B cell (primary cell): ENCODE results near the gene ZCRB1. TPM values are rescaled to one million over a fixed set of nuclear protein-coding genes. Genes with fewer than 3 reads are reported as not detected.

Experiments used
- ATAC-seq: fragments of 200-7000 bp; cut with Tn5 transposase; one replicate; pipeline ENCODE4 v1.10.0; 2021; ENCODE audit warnings: low read depth, mild to moderate bottlenecking, moderate number of reproducible peaks, moderate library complexity
- CTCF ChIA-PET: fragments of 350-600 bp; sonication (Branson Sonifier 250); formaldehyde crosslinking; loops from one replicate; lab custom pipeline; 2021; ENCODE audit warnings: antibody characterized with exemption, inconsistent platforms; lab: Charles Lee
- POLR2A ChIA-PET: fragments of 350-600 bp; sonication (Branson Sonifier 250); formaldehyde crosslinking; loops from one replicate; lab custom pipeline; 2021; ENCODE audit warnings: antibody characterized with exemption; lab: Charles Lee
- DNase-seq: peaks from one replicate; pipeline ENCODE4 v3.0.0; 2013
- H2AFZ ChIP-seq: 2 replicates; pipeline ENCODE4 v1.6.1; 2012; ENCODE audit warnings: mild to moderate bottlenecking, low read depth, low read length; ENCODE audit not compliant: insufficient read depth, poor library complexity, severe bottlenecking
- H3K27ac ChIP-seq, 2 donors: 1 replicate in 1 of 2; 2 replicates in 1 of 2; pipeline ENCODE4 v1.5.1; 2012 to 2013; ENCODE audit warnings: low read length in 2 of 2, mild to moderate bottlenecking in 2 of 2, moderate library complexity in 1 of 2
- H3K27me3 ChIP-seq, 4 experiments: fragments of 200-600 bp in 1 of 4; sonication (generic) in 1 of 4; replicated peaks in 1 of 4; 1 replicate in 2 of 4; 2 replicates in 2 of 4; pipeline versions ENCODE4 v1.6.1 to v1.7.0; 2013 to 2016; ENCODE audit warnings: low read length in 3 of 4, mild to moderate bottlenecking in 2 of 4, mixed read lengths in 1 of 4, moderate library complexity in 1 of 4; ENCODE audit not compliant: insufficient read depth in 4 of 4, control insufficient read depth in 3 of 4; ENCODE audit errors: control extremely low read depth in 1 of 4
- H3K36me3 ChIP-seq, 2 experiments: replicated peaks in 1 of 2; 1 replicate in 1 of 2; 2 replicates in 1 of 2; pipeline versions ENCODE4 v1.6.1 to v1.7.1; 2013; ENCODE audit warnings: low read length in 1 of 2; ENCODE audit not compliant: insufficient read depth in 2 of 2, control insufficient read depth in 1 of 2; ENCODE audit errors: control extremely low read depth in 1 of 2, extremely low read depth in 1 of 2
- H3K4me1 ChIP-seq, 2 donors: fragments of 200-600 bp in 1 of 2; sonication (generic) in 1 of 2; 1 replicate in 1 of 2; 2 replicates in 1 of 2; pipeline versions ENCODE4 v1.5.1 to v1.6.1; 2013 to 2017; ENCODE audit warnings: low read length in 2 of 2; ENCODE audit not compliant: control insufficient read depth in 2 of 2, insufficient read depth in 2 of 2
- H3K4me2 ChIP-seq: replicated peaks from 2 replicates; pipeline ENCODE3; 2012; ENCODE audit warnings: mild to moderate bottlenecking, low read depth, low read length; ENCODE audit not compliant: poor library complexity, severe bottlenecking
- H3K4me3 ChIP-seq, 5 experiments: fragments of 200-600 bp in 1 of 5; sonication (generic) in 1 of 5; 1 replicate in 3 of 5; 2 replicates in 2 of 5; pipeline versions ENCODE4 v1.5.1 to v1.7.0; 2011 to 2016; ENCODE audit warnings: low read length in 4 of 5, mild to moderate bottlenecking in 4 of 5, low read depth in 2 of 5, control low read depth in 1 of 5, moderate library complexity in 1 of 5; ENCODE audit not compliant: insufficient read depth in 1 of 5; ENCODE audit errors: control extremely low read depth in 1 of 5, extremely low read depth in 1 of 5
- H3K79me2 ChIP-seq: fragments of 200-600 bp; sonication (generic); one replicate; pipeline ENCODE4 v1.6.0; 2016; ENCODE audit warnings: low read length; ENCODE audit not compliant: control insufficient read depth, insufficient read depth
- H3K9ac ChIP-seq: fragments of 200-600 bp; sonication (generic); 2 replicates; pipeline ENCODE4 v1.6.1; 2017; ENCODE audit warnings: mild to moderate bottlenecking, low read length, moderate library complexity
- H3K9me3 ChIP-seq, 3 donors: one replicate each; pipeline versions ENCODE4 v1.6.1 to v1.7.1; 2013; ENCODE audit warnings: low read length in 2 of 3; ENCODE audit not compliant: control insufficient read depth in 2 of 3, insufficient read depth in 1 of 3; ENCODE audit errors: control extremely low read depth in 1 of 3
- H4K20me1 ChIP-seq: 2 replicates; pipeline ENCODE4 v1.6.0; 2012; ENCODE audit warnings: mild to moderate bottlenecking, low read length; ENCODE audit not compliant: insufficient read depth, control insufficient read depth, poor library complexity, severe bottlenecking
- H3K27ac Mint-ChIP-seq: one replicate; pipeline ENCODE4 v1.8.0; 2021; ENCODE audit warnings: mixed read lengths
- H3K27me3 Mint-ChIP-seq: one replicate; pipeline ENCODE4 v1.8.0; 2021; ENCODE audit warnings: mixed read lengths
- H3K4me1 Mint-ChIP-seq: one replicate; pipeline ENCODE4 v1.8.0; 2021; ENCODE audit warnings: mixed read lengths
- H3K4me3 Mint-ChIP-seq: one replicate; pipeline ENCODE4 v1.8.0; 2021; ENCODE audit warnings: mixed read lengths
- H3K9me3 Mint-ChIP-seq: one replicate; pipeline ENCODE4 v1.8.0; 2022; ENCODE audit warnings: mixed read lengths; ENCODE audit not compliant: insufficient read depth
- EZH2 ChIP-seq: IDR thresholded peaks from 2 replicates; pipeline ENCODE4 v1.6.1; 2012; ENCODE audit warnings: borderline replicate concordance, low read depth, mild to moderate bottlenecking, moderate library complexity, low read length; ENCODE audit not compliant: insufficient read depth, poor library complexity, severe bottlenecking
- WGBS: methylation state at CpG from one replicate; pipeline ENCODE4 v1.1.5; 2013; ENCODE audit warnings: missing lambda C conversion rate; ENCODE audit not compliant: insufficient coverage; 5-methylcytosine and 5-hydroxymethylcytosine counted together
- intact Hi-C: fragments of 100-400 bp; cut with micrococcal nuclease; formaldehyde crosslinking; loops from one replicate; pipeline ENCODE4 v1.10.0; 2022
- polyA plus RNA-seq: library from polyadenylated mRNA; depleted of rRNA; stranded (reverse); fragments of >200 nt; gene quantifications from 2 replicates; pipeline ENCODE4 v1.2.3, GENCODE V29; 2012
- total RNA-seq, 2 donors: library from RNA; stranded (reverse); fragments of 120-200 nt in 1 of 2; gene quantifications; 1 replicate in 1 of 2; 2 replicates in 1 of 2; pipeline versions ENCODE4 v1.2.3 to v1.2.4, GENCODE V29; 2013 to 2022
- TF ChIP-seq, protein P1 (sequence below): fragments of 200-600 bp; IDR thresholded peaks from one replicate; pipeline ENCODE4 v1.8.0; 2022; ENCODE audit warnings: antibody characterized with exemption, mild to moderate bottlenecking

The ZCRB1 gene
- total and polyA plus RNA-seq, 2 donors (not counting 1 experiment from before 2014, with no cell fraction given): 9.8 to 23.2 TPM

DNA sequence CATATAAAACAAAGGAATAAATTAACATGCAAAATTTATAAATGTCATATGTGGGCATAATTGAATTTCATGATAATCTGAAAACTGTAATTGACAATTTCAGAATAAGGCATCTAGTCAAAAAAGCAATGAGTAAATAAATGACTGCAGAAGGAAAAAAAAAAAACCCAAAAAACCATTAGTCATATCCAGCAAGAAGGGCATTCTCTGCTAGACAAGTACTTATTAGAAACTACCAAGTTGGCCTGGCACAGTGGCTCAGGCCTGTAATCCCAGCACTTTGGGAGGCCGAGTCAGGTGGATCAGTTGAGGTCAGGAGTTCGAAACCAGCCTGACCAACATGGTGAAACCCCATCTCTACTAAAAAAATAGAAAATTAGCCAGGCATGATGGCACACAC is 17.5 kb downstream of the ZCRB1 start:
- H3K4me1 Mint-ChIP-seq: no peaks in the 10 kb centered on the region
- no peaks in the 10 kb centered on the region for H3K4me1 ChIP-seq
- no peak overlapping the region for H3K9ac ChIP-seq
- DNase-seq (no peak), ATAC-seq (no peak)
- no peaks in the 10 kb centered on the region for H3K79me2 ChIP-seq
- H3K27ac ChIP-seq: no peak overlapping the region
- H3K27ac Mint-ChIP-seq: no peak overlapping the region
- H4K20me1 ChIP-seq: no peaks in the 10 kb centered on the region
- H3K4me3 ChIP-seq: no peak overlapping the region
- H3K4me3 Mint-ChIP-seq: no peak overlapping the region
- H2AFZ ChIP-seq: no peak overlapping the region
- TF ChIP-seq EZH2: no peak
- no peaks in the 10 kb centered on the region for H3K9me3 Mint-ChIP-seq
- intact Hi-C loops: no loop called here
- ChIA-PET POLR2A (no interaction called here), CTCF (no interaction called here)
- no peaks in the 10 kb centered on the region for H3K27me3 ChIP-seq
- WGBS: 100% methylated on average over 1 of the region's 2 CpGs
- no peaks in the 10 kb centered on the region for H3K27me3 Mint-ChIP-seq
- H3K4me2 ChIP-seq: no peak overlapping the region
- H3K9me3 ChIP-seq: no peaks in the 10 kb centered on the region
- peaks cover 0 to 11% of the 10 kb centered on the region in 2 experiments for H3K36me3 ChIP-seq

DNA sequence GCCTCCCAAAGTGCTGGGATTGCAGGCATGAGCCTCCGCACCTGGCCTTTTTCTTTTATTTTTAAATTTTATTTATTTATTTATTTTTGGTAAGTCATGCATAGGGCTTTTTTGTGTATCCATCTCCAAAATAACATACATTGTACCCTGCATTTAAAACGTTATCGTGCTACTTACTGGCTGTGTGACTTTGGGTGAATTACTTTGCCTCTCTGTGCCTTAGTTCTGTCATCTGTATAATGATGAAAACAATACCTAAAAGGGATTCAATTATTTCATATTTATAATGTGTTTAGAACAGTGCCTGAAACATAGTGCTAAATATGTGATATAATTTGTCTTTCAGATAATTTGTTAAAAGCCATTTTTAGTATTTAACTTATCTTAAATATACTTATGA is 19.6 kb downstream of the ZCRB1 start:
- Histone ChIP-seq H3K36me3 (no peaks in the 10 kb centered on the region), H4K20me1 (no peaks in the 10 kb centered on the region), H3K27ac (no peak overlapping the region), H3K9ac (no peak overlapping the region), H3K4me1 (no peaks in the 10 kb centered on the region), H3K9me3 (no peaks in the 10 kb centered on the region), H3K4me3 (no peak overlapping the region), H3K27me3 (no peaks in the 10 kb centered on the region), H3K4me2 (no peak overlapping the region), H3K79me2 (no peaks in the 10 kb centered on the region), H2AFZ (no peak overlapping the region)
- intact Hi-C loops: no loop called here
- TF ChIP-seq EZH2: no peak
- TF ChIP-seq, protein P1, sequence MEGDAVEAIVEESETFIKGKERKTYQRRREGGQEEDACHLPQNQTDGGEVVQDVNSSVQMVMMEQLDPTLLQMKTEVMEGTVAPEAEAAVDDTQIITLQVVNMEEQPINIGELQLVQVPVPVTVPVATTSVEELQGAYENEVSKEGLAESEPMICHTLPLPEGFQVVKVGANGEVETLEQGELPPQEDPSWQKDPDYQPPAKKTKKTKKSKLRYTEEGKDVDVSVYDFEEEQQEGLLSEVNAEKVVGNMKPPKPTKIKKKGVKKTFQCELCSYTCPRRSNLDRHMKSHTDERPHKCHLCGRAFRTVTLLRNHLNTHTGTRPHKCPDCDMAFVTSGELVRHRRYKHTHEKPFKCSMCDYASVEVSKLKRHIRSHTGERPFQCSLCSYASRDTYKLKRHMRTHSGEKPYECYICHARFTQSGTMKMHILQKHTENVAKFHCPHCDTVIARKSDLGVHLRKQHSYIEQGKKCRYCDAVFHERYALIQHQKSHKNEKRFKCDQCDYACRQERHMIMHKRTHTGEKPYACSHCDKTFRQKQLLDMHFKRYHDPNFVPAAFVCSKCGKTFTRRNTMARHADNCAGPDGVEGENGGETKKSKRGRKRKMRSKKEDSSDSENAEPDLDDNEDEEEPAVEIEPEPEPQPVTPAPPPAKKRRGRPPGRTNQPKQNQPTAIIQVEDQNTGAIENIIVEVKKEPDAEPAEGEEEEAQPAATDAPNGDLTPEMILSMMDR: no peak
- H3K4me3 Mint-ChIP-seq: no peak overlapping the region
- POLR2A ChIA-PET: no interaction called here
- no peaks in the 10 kb centered on the region for H3K27me3 Mint-ChIP-seq
- DNase-seq (no peak), ATAC-seq (no peak)
- CTCF ChIA-PET: no interaction called here
- no peaks in the 10 kb centered on the region for H3K9me3 Mint-ChIP-seq
- WGBS: no CpG with 5 or more reads among the region's 3 CpGs
- H3K4me1 Mint-ChIP-seq: no peaks in the 10 kb centered on the region
- H3K27ac Mint-ChIP-seq: no peak overlapping the region
